T-helper 22 cell (primary cell): Measurements from ENCODE around the gene PANK1.
A peak's percentile ranks its signal among the peaks of the same experiment; 100 is the strongest.

Source experiments
- DNase-seq: peaks from one replicate; pipeline ENCODE4 v3.0.0-alpha.2; 2020; ENCODE audit warnings: low read depth

PANK1 gene

GRCh38 chr10:89644967-89645741, at the start of gene PANK1:
Gene PANK1, minus strand, starts transcription at chr10:89645242. Its CDS starts 351 bp downstream, at chr10:89644891.
- peak; percentile 68 for DNase-seq

DNA sequence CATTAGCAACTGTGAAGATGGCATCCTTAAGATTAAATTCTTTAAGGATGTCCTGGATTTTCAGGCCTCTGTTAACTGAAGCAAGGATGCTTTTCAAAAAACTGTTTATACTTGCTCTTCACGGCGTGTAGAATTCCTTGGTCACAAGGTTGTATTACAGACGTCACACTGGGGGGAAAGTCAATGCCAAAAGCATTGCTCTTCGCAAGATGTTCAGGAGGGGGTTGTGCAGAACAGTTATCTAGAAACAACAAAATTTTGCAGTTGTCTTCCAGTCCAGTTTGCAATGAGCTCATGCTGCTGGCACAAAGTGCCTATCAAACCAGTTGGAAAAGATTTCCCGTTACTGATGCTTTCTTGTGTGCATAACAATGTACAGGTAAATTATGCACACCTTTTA, 48.1 kb upstream of the PANK1 start:
- no peak for DNase-seq

GRCh38 chr10:89692416-89692815, 47.4 kb upstream of the PANK1 start:
- no peak for DNase-seq

DNA sequence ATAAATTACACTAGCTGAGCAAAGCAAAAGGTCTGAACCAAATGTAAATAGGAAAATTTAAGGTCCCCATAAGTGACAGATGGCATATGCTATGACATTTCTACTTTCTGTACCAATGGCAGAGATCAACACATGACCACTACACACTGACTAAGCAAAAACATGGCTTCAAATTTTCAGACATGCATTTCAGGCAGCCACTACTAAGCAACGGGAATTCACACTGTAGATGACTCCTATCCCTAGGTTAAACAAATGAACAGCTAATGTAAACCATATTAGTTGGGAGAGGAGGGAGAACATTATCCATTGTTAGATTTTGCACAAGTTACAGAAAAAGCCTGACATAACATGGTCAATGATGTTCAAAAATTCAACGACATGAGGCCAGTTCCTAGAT, 45.0 kb upstream of the PANK1 start:
- DNase-seq = no peak

- DNase-seq = no peak
Observed at GRCh38 chr10:89685936-89686335, 40.9 kb upstream of the PANK1 start.

DNA sequence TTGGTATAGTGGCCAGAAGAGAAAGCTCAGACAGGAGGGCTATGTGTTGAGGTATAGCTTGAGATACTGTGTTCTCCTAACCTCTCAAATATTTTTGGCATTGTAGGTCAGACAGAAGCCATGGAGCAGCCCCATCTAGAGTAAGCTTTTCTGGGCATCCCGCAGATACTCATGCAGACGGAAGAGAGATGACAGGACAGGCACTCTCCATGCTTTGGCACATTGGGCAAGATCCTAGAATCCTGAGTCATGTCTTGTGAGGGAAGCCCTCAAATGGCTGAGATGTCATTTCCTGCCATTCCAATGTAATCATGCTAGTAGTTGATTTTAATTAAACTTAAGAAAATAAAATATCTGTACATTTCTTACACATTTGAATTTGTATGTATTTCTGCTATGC, 39.6 kb upstream of the PANK1 start:
- DNase-seq = no peak

DNA sequence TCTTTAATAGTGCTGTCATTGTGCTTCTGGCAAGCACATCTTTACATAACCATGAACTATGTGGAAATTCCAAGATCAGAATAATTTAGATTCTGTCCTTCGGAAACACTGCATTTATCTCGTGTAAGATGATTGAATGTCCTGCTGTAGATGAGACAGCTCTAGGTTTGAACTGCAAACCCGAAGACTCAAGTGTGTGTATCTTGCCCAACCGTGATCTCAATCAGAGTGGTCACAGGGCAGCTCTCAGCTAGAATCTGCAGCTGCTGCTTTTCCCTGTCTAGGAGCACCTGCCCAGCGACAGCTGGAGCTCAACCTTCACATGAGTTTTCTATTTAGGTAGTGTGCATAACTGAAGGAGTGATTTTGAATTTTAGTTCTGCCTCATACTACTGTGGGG, 38.8 kb upstream of the PANK1 start:
- DNase-seq = no peak

DNA sequence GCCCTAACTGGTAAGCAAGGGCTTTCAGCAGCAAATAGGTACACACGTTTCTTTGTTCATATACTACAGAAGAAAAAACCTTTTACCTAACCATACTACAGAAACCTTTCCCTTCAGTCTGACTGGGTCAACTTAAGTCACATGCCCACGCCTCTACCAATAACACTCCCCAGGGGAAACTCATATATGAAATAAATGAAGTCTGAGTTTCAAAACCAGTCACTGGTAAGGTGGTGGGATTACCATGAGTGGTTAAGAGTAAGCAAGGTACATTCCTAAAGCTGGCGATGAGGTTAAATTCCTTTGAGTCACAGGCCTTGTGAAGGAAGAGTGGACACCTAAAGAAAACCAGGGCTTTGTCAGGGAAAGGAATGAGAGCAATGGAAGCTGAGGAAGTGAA, 34.9 kb upstream of the PANK1 start:
- no peak for DNase-seq

- DNase-seq = no peak
Observed at GRCh38 chr10:89677341-89677740, 32.3 kb upstream of the PANK1 start.

- no peak for DNase-seq
Observed at GRCh38 chr10:89670926-89671325, 25.9 kb upstream of the PANK1 start.

- DNase-seq = no peak
Observed at GRCh38 chr10:89669985-89670384, 24.9 kb upstream of the PANK1 start.

GRCh38 chr10:89668386-89669071, 23.5 kb upstream of the PANK1 start:
- DNase-seq = no peak

GRCh38 chr10:89666138-89666537, 21.1 kb upstream of the PANK1 start:
- no peak for DNase-seq

DNA sequence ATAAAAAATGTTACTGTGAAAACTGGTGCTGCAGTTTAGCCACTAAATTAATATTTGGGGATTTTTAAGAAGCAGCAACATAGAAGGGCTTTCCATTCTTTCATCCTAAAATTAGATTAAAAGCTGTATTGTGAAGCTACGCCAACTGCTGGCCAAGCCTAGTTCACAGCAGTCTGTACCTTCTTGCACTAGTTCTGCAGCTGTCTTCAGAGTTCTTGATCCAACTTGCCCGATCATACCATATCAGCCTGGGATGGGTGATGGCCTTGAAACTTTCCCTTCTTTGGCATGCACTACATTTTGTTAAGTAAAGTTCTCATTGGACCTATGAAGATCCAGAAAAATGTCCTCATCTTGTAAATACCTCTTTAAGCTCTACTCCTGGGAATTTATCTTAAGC, 20.3 kb upstream of the PANK1 start:
- DNase-seq = no peak

DNA sequence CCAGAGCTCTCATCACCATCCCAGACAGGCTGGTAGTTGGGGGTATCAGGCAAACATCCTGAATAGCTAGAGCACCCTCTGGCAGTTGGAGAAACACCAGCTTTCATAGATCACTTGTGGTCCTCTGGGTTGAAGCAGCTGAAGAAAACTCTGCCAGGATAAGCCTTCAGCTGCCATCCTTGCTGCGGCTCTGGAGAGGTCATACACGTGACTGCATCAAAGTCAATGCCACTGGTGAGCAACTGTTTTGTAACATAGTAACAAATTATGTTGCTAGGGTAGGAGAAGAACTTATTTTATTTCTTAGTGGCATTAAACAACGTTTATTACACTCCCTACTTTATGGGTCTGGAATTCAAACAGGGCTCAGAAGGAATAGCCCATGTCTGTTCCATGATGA, 19.2 kb upstream of the PANK1 start:
- no peak for DNase-seq

DNA sequence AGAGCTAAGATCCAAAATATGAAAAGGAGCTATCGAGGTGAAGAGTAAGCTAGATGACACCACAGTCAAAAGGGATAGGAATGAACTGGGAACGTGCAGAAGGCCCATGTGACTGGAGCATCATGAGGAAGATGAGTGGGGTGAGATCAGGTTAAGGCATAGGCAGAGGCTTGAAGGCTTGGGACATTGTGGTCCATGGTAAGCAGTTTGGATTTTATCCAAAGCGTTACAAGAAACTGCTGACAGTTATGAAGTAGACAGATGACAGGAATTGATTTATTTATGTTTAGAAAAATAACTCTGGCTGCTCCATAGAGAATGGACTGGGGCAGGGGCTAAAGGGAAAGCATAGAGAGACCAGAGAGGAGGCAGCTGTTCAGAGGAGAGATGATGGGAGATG, 18.1 kb upstream of the PANK1 start:
- DNase-seq = no peak

GRCh38 chr10:89662596-89662995, 17.6 kb upstream of the PANK1 start:
- no peak for DNase-seq

DNA sequence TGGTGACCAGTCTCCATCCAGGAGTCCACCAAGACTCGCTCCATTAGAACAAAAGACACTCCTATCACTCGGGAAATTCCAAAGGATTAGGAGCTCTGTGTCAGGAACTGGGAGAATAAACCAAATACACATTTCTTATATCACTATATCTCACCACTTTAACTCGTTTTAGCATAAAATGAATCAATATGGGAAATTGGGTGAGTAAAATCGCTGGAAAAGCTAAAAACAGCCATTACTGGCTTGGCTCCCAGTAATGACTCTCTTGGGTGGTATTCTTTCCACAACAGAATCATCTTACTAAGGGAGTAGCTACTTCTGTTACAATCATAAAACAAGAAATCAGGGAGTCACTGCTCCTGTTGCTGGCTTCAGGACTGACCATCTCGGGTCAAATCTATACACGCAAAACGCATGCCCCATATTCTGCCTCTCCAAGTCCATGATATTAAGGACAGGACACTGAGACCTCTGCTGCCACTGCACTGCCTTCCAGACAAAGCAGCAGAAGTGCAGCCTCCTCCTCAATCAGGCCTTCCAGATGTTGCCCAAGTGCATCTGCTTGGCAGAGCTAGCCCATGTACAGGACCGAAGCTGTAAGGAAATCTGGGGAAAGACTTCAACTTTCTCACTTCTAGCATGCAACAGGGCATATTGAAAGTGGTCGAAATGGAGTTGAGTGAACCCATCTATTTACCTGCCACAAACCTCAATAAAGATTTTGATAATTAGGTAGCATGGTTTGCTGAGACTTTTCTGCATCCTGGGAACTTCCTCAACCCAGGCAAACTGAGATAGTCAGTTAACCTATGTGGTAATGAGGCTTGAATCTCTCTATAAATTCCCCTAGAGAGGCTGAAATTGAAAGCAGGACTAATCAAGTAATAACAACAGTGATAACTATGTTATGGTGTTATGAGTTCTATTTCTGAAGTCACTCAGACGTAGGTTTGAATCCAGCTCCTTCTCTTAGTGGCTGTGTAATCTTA, 14.4 kb upstream of the PANK1 start:
- DNase-seq = no peak

DNA sequence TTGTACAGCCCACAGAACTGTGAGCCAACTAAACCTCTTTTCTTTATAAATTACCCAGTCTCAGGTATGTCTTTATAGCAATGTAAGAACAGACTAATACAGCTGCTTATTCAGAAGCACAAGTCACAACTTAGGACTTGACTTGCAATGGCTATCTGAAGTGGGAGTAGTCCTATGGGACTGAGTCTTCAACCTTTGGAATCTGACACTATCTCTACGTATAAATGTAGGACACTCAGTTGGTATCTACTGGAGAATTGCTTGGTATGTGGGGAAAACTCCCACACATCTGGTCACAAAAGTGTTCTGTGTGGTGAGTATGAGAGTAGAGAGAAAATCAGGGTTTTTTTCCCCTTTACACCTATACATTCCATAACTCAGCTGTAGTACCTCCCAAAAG, 12.3 kb upstream of the PANK1 start:
- no peak for DNase-seq

DNA sequence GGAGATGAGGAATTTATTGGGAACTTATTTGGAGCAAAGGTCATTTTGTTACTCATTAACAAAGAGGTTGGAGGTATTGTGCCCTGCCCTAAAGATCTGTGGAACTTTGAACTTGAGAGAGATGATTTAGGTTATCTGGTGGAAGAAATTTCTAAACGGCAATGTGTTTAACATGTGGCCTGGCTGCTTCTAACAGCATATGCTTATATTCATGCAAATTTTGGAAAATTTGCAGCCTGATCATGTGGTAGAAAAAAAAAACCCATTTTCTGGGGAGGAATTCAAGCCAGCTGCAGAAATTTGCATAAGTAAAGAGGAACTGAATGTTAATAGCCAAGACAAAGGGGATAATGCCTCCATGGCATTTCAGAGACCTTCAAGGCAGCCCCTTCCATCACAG, 10.7 kb upstream of the PANK1 start:
- DNase-seq = no peak

DNA sequence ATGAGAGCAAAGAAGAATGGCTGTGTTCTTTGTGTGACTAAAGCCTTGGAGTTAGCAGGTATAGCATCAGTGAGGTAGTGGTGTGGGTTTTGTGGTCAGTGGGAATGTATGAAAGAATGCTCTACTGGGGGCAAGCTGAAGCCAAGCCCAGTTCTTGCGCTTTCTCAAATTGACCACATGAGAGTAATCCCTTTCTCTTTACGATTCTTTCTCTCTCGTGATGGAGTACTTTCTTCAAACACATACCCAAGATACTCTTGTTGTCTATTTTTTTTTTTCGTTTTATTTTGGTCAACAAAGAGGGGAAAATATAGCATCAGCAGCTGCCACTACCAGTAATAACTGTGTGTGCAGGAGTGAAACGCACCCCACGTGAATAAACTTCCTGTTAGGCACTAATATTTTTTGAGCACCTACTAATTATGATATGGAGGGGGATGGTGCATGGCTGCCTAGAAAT, 8.4 kb upstream of the PANK1 start:
- DNase-seq = no peak

GRCh38 chr10:89652806-89653370, 7.8 kb upstream of the PANK1 start:
- DNase-seq = no peak
